ENCODE results near the gene MGMT. TPM values are rescaled to one million over a fixed set of nuclear protein-coding genes. Genes with fewer than 3 reads are reported as not detected.

MGMT gene
- total and polyA plus RNA-seq, 9 donors, result 4.5 to 53.3 (median 25.4) TPM

DNA sequence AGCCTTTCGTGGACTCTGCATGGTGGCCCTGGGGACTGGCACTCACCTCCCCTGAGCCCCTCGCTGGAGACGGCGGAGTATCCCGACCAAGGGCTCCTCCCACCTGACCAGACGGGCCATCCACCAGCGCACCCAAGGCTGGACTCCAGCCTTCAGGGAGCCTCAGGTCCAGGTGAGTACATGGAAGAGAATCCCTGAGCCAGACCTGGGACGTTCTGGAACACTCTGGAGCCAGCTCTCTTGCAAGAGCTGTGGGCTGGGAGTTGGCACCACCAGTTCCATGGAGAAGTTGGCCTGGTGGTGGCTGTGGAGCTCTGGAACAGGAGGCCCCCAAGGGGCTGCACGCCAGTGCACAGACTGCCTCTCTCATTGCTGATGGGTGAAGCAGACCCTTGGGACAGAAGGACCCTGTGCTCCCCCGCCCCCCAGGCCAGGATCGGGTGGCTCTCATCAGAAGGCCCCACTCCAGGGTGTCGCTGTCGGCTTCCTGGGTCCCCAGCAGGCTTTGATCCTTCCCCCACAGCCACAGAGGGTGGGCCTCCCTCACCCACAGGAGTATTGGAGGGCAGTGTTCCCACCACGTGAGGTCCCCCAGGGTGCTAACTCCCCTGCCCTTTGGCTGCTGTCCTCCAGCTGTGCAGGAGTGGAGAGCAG is 307.2 kb downstream of the MGMT start:
- no peak for DNase-seq
- H3K4me3 ChIP-seq, result no peak overlapping the region
- H3K27me3 ChIP-seq, result no peaks in the 10 kb centered on the region
- no peaks in the 10 kb centered on the region for H3K9me3 ChIP-seq
- no peak overlapping the region for H3K27ac ChIP-seq
- intact Hi-C loops (cut with DNase I), result no loop called here
- TF ChIP-seq, protein P1, sequence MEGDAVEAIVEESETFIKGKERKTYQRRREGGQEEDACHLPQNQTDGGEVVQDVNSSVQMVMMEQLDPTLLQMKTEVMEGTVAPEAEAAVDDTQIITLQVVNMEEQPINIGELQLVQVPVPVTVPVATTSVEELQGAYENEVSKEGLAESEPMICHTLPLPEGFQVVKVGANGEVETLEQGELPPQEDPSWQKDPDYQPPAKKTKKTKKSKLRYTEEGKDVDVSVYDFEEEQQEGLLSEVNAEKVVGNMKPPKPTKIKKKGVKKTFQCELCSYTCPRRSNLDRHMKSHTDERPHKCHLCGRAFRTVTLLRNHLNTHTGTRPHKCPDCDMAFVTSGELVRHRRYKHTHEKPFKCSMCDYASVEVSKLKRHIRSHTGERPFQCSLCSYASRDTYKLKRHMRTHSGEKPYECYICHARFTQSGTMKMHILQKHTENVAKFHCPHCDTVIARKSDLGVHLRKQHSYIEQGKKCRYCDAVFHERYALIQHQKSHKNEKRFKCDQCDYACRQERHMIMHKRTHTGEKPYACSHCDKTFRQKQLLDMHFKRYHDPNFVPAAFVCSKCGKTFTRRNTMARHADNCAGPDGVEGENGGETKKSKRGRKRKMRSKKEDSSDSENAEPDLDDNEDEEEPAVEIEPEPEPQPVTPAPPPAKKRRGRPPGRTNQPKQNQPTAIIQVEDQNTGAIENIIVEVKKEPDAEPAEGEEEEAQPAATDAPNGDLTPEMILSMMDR (IDR thresholded peaks at IDR 0.05), result no peak
- TF ChIP-seq POLR2A (IDR thresholded peaks at IDR 0.05), result no peak
- no peak for TF ChIP-seq EP300 (IDR thresholded peaks at IDR 0.05)
- no peaks in the 10 kb centered on the region for H3K36me3 ChIP-seq
- WGBS, 3 donors, result 81 to 84% (median 82%) methylated on average over 10 to 14 of the region's 14 CpGs
- no peaks in the 10 kb centered on the region for H3K4me1 ChIP-seq (ENCODE audit: insufficient read depth)

DNA sequence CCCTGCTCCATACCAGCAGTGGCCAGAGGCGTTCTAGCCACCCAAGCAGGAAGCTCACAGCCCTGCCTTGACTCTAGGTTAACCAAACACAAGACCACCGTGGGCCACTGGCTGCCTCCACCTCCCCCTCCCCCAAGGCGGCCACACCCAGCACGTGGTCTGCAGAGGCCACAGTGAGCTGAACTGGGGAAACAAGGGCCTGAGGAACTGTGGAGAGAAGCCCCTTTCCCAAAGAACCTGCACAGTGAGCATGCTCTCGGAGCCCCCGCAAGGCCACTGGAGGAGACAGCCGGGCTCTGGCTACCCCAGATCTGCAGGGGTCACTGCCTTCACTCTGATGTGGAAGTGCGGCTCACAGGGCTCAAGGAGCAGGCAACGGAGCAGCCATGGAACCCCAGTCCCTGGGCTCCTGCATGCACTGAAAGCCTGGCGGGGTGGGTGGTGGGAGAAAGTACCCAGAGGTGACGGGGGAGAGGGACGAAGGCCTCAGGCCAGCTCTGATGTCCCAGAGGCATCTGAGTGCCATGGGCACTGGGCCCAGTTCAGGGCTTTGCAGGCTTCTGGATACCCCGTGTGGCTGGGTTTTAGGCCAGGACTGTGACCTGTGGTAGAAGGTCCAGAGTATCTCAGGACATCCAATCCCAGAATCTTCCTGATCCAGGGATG is 307.8 kb downstream of the MGMT start:
- WGBS, 3 donors, result 78 to 82% (median 79%) methylated on average over 13 of the region's 13 CpGs
- intact Hi-C loops (cut with DNase I), result no loop called here
- Histone ChIP-seq H3K9me3 (no peaks in the 10 kb centered on the region), H3K36me3 (no peaks in the 10 kb centered on the region), H3K27me3 (no peaks in the 10 kb centered on the region), H3K4me1 (ENCODE audit: insufficient read depth) (no peaks in the 10 kb centered on the region), H3K4me3 (no peak overlapping the region), H3K27ac (no peak overlapping the region)
- no peak for DNase-seq
- TF ChIP-seq EP300 (IDR thresholded peaks at IDR 0.05) (no peak), POLR2A (IDR thresholded peaks at IDR 0.05) (no peak)
- TF ChIP-seq, protein P1 (IDR thresholded peaks at IDR 0.05), result no peak

- Histone ChIP-seq H3K36me3 (no peaks in the 10 kb centered on the region), H3K27ac (no peak overlapping the region), H3K4me3 (no peak overlapping the region), H3K4me1 (ENCODE audit: insufficient read depth) (no peaks in the 10 kb centered on the region), H3K9me3 (no peaks in the 10 kb centered on the region), H3K27me3 (no peaks in the 10 kb centered on the region)
- WGBS, 3 donors, result 75 to 84% (median 82%) methylated on average over 9 of the region's 9 CpGs
- intact Hi-C loops (cut with DNase I), result no loop called here
- TF ChIP-seq, protein P1 (IDR thresholded peaks at IDR 0.05), result no peak
- TF ChIP-seq EP300 (IDR thresholded peaks at IDR 0.05) (no peak), POLR2A (IDR thresholded peaks at IDR 0.05) (no peak)
- DNase-seq, result no peak
Measured at GRCh38 chr10:129775681-129776080, 308.6 kb downstream of the MGMT start.

GRCh38 chr10:129777687-129778086 is 310.6 kb downstream of the MGMT start:
- no peaks in the 10 kb centered on the region for H3K9me3 ChIP-seq
- DNase-seq, result no peak

More at GRCh38 chr10:129777687-129778086, 310.6 kb downstream of the MGMT start:
- Histone ChIP-seq H3K4me3 (no peak overlapping the region), H3K27me3 (no peaks in the 10 kb centered on the region), H3K27ac (no peak overlapping the region), H3K36me3 (no peaks in the 10 kb centered on the region), H3K4me1 (ENCODE audit: insufficient read depth) (no peaks in the 10 kb centered on the region)
- WGBS, 3 donors, result 91 to 92% (median 91%) methylated on average over 19 of the region's 19 CpGs
- TF ChIP-seq POLR2A (IDR thresholded peaks at IDR 0.05) (no peak), EP300 (IDR thresholded peaks at IDR 0.05) (no peak)
- TF ChIP-seq, protein P1 (IDR thresholded peaks at IDR 0.05), result no peak
- intact Hi-C loops (cut with DNase I), result no loop called here

Data from ovary (tissue), 9 donors.